Gastrocnemius medialis (tissue), 4 donors: ENCODE results near the gene IQGAP2. TPM values are rescaled to one million over a fixed set of nuclear protein-coding genes. Genes with fewer than 3 reads are reported as not detected.

Experiments used
- ATAC-seq, 2 donors: fragments of 150-250 bp; one replicate each; pipeline ENCODE4 v1.9.1; 2016
- DNase-seq, 2 donors: peaks; one replicate each; pipeline ENCODE4 v3.0.0-alpha.2; 2019
- H3K27ac ChIP-seq, 4 donors: fragments of 200-600 bp; sonication (generic); 1 replicate in 1 of 4; 2 replicates in 3 of 4; pipeline ENCODE4 v1.5.1; 2016 to 2018; ENCODE audit warnings: mild to moderate bottlenecking in 2 of 4, moderate library complexity in 1 of 4
- H3K27me3 ChIP-seq, 3 donors: fragments of 200-600 bp; sonication (generic) in 2 of 3; 1 replicate in 1 of 3; 2 replicates in 2 of 3; pipeline versions ENCODE4 v1.5.1 to v1.6.0; 2016 to 2019; ENCODE audit warnings: mild to moderate bottlenecking in 1 of 3, moderate library complexity in 1 of 3
- H3K36me3 ChIP-seq, 2 donors: fragments of 200-600 bp; sonication (generic) in 1 of 2; one replicate each; pipeline ENCODE4 v1.5.1; 2017 to 2018
- H3K4me1 ChIP-seq, 2 donors: fragments of 200-600 bp; sonication (generic) in 1 of 2; one replicate each; pipeline ENCODE4 v1.5.1; 2016 to 2017; ENCODE audit warnings: mild to moderate bottlenecking in 2 of 2
- H3K4me3 ChIP-seq, 4 donors: fragments of 200-600 bp; sonication (generic) in 3 of 4; 1 replicate in 1 of 4; 2 replicates in 3 of 4; pipeline ENCODE4 v1.5.1; 2016 to 2019; ENCODE audit warnings: mild to moderate bottlenecking in 2 of 4
- H3K9me3 ChIP-seq, 3 donors: fragments of 200-600 bp; sonication (generic) in 2 of 3; 1 replicate in 1 of 3; 2 replicates in 2 of 3; pipeline ENCODE4 v1.5.1; 2016 to 2019
- CTCF ChIP-seq, 5 experiments: fragments of 450-650 bp in 3 of 5; fragments of 200-600 bp in 2 of 5; sonication (generic) in 2 of 5; IDR thresholded peaks in 4 of 5; conservative IDR thresholded peaks in 1 of 5; 1 replicate in 4 of 5; 2 replicates in 1 of 5; pipeline ENCODE4 v1.5.1; 2016 to 2019; ENCODE audit warnings: antibody characterized with exemption in 5 of 5, mild to moderate bottlenecking in 3 of 5, moderate library complexity in 3 of 5
- POLR2A ChIP-seq, 2 donors: fragments of 450-650 bp; IDR thresholded peaks; one replicate each; pipeline ENCODE4 v1.6.1; 2017; ENCODE audit warnings: antibody characterized with exemption in 2 of 2, mild to moderate bottlenecking in 2 of 2, moderate library complexity in 2 of 2
- in situ Hi-C, 4 donors: fragments of 200-750 bp; cut with MboI; loops; one replicate each; pipeline versions ENCODE4 v1.15.0 to v1.8.0; 2017; ENCODE audit warnings: low sequenced_read_pairs in 4 of 4
- intact Hi-C: fragments of 100-400 bp; cut with DNase I; formaldehyde crosslinking; loops from one replicate; pipeline ENCODE4 v1.15.1; 2023; ENCODE audit warnings: low total_unique reads
- total RNA-seq, 4 donors: library from RNA; depleted of rRNA; stranded (reverse); fragments of >200 nt; gene quantifications; one replicate each; pipeline versions ENCODE4 v1.1.0 to v1.2.3, GENCODE V29; 2016

IQGAP2 gene
- total RNA-seq, 4 donors from 2014 or later: 1.5 to 6.8 (median 2.5) TPM

DNA sequence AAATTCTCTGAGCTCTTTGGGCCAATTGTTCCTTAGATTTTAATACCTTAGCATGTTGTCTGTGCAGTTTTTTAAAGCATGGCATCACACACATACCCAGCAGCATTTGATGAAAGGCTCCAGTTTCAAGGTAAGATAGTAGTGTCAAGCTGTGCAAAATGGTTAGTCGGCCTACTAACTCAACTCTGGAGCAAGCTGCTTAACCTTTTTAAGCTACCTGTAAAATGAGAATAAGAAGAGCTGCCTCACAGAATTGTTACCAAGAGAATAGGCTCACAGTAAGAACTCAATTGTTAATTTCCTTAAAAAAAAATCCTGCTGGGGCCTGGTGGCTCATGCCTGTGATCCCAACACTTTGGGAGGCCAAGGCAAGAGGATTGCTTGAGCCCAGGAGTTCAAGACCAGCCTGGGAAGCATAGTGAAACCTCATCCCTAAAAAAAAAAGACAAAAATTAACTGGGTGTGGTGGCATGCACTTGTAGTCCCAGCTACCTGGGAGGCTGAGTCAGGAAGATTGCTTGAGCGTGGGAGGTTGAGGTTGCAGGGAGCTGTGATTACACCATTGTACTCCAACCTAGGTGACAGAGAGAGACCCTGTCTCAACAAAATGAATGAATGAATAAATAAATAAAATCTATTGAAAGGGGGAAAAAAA is 96.5 kb downstream of the IQGAP2 start:
- DNase-seq: no peak
- no peak for TF ChIP-seq CTCF (IDR thresholded peaks at IDR 0.05 in 4 of 5, conservative IDR thresholded peaks at IDR 0.05 in 1 of 5)
- no peak for TF ChIP-seq POLR2A (IDR thresholded peaks at IDR 0.05)
- Histone ChIP-seq H3K4me1 (no peaks in the 10 kb centered on the region), H3K27ac (no peak overlapping the region), H3K36me3 (no peaks in the 10 kb centered on the region), H3K4me3 (no peak overlapping the region), H3K27me3 (no peaks in the 10 kb centered on the region), H3K9me3 (no peaks in the 10 kb centered on the region)
- intact Hi-C loops (no loop called here), in situ Hi-C loops (no loop called here)
- ATAC-seq: no peak

- DNase-seq (no peak), ATAC-seq (no peak)
- TF ChIP-seq CTCF (IDR thresholded peaks at IDR 0.05 in 4 of 5, conservative IDR thresholded peaks at IDR 0.05 in 1 of 5): no peak
- TF ChIP-seq POLR2A (IDR thresholded peaks at IDR 0.05): no peak
- Histone ChIP-seq H3K36me3 (no peaks in the 10 kb centered on the region), H3K9me3 (no peaks in the 10 kb centered on the region), H3K4me3 (no peak overlapping the region), H3K4me1 (no peaks in the 10 kb centered on the region), H3K27me3 (no peaks in the 10 kb centered on the region), H3K27ac (no peak overlapping the region)
- intact Hi-C loops: no loop called here
- in situ Hi-C loops: no loop called here
Observed at GRCh38 chr5:76500633-76501393, 97.7 kb downstream of the IQGAP2 start.

GRCh38 chr5:76503929-76504328 is 100.8 kb downstream of the IQGAP2 start:
- DNase-seq: no peak
- no peaks in the 10 kb centered on the region for H3K36me3 ChIP-seq
- H3K4me1 ChIP-seq: no peaks in the 10 kb centered on the region
- H3K27me3 ChIP-seq: no peaks in the 10 kb centered on the region
- in situ Hi-C loops: no loop called here
- no peak overlapping the region for H3K4me3 ChIP-seq
- ATAC-seq: no peak
- intact Hi-C loops: no loop called here
- H3K9me3 ChIP-seq: no peaks in the 10 kb centered on the region
- TF ChIP-seq CTCF (IDR thresholded peaks at IDR 0.05 in 4 of 5, conservative IDR thresholded peaks at IDR 0.05 in 1 of 5) (no peak), POLR2A (IDR thresholded peaks at IDR 0.05) (no peak)
- H3K27ac ChIP-seq: no peak overlapping the region

- in situ Hi-C loops (no loop called here), intact Hi-C loops (no loop called here)
- H3K27ac ChIP-seq: no peak overlapping the region
- H3K4me3 ChIP-seq: no peak overlapping the region
- no peaks in the 10 kb centered on the region for H3K27me3 ChIP-seq
- H3K4me1 ChIP-seq: no peaks in the 10 kb centered on the region
- H3K9me3 ChIP-seq: no peaks in the 10 kb centered on the region
- no peak for TF ChIP-seq CTCF (IDR thresholded peaks at IDR 0.05 in 4 of 5, conservative IDR thresholded peaks at IDR 0.05 in 1 of 5)
- no peak for TF ChIP-seq POLR2A (IDR thresholded peaks at IDR 0.05)
- no peaks in the 10 kb centered on the region for H3K36me3 ChIP-seq
- DNase-seq: no peak
- ATAC-seq: no peak
Observed at GRCh38 chr5:76504901-76505564, 101.9 kb downstream of the IQGAP2 start.
